ENCODE measurements around the gene PNKD.

Gene PNKD

GRCh38 chr2:218320704-218321336 is 50.5 kb downstream of the PNKD start:
- no peak for DNase-seq

- DNase-seq: peak; percentile 61
Observed at GRCh38 chr2:218322768-218323525, 52.6 kb downstream of the PNKD start.

DNA sequence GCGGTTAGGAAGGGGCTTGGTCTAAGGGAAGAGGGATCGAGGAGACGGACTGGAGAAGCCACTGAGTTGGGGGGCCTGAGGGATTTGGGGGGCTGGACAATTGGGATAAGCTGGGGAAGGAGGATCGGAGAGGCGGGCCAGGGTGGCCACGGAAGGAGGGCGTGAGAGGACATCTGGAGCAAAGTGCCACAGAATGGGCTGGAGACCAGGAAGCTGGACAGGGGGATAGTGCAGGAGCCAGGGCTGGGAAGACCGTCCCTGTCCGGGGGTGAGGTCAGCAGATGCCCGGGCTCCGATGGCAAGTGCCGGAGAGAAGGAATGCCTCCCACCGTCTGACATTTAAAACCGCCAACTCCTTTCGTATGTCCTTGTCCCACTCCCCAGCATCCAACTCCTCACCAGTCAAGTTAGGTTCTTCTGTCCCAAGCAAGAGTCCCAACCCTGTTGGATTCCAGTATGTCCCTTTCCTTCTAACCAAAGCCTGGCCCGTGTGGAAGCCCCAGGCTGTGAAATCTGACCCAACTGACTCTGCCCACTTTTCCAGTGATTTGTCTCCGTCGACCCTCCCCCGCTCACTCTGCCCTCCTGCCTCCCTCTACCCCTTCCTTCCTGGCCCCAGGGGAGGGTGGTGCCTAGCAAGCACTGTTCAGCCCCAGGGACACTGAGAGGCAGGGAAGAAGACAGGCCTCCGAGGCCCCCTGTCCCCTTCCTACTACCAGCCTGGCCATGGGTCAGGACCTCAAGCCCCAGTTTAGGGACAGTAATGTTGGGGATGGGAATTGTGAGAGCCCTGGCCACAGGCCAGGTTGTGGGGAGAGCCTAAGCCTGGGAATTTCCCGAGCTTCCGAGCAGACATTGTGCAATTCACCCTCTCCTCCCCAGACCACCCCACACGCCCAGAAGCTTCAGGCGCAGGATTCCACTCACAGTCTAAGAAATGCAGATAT is 53.5 kb downstream of the PNKD start:
- peak; percentile 44 for DNase-seq

DNA sequence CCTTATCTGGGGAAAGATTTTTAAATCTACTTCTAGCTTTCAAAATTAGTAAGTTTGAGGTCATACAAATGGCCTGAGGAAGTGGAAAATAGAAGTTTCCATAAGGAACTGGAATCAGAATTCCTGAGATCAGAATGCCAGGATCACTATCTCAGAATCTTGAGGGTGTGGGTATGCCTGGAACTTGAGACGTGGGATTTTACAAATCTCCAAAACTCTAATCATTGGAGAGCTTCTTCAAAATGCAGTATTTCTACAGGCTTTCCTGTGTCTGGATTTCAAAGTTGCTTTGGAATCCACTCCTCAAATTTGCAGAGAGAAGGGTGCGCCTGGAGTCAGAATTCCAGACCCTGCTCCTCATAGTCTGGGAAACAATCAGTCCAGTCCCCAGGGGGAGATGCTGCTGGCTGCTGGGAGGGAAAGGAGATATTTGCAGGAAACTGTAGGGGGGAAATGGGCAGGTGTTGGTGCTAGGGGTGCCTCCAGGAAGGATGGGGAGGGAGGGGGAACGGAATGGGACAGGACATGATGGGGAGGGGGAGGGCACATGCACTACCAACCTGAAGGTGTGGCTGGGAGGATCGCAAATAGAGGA is 55.3 kb downstream of the PNKD start:
- peak; percentile 46 for DNase-seq

- DNase-seq: no peak
Observed at GRCh38 chr2:218326315-218326714, 56.0 kb downstream of the PNKD start.

DNA sequence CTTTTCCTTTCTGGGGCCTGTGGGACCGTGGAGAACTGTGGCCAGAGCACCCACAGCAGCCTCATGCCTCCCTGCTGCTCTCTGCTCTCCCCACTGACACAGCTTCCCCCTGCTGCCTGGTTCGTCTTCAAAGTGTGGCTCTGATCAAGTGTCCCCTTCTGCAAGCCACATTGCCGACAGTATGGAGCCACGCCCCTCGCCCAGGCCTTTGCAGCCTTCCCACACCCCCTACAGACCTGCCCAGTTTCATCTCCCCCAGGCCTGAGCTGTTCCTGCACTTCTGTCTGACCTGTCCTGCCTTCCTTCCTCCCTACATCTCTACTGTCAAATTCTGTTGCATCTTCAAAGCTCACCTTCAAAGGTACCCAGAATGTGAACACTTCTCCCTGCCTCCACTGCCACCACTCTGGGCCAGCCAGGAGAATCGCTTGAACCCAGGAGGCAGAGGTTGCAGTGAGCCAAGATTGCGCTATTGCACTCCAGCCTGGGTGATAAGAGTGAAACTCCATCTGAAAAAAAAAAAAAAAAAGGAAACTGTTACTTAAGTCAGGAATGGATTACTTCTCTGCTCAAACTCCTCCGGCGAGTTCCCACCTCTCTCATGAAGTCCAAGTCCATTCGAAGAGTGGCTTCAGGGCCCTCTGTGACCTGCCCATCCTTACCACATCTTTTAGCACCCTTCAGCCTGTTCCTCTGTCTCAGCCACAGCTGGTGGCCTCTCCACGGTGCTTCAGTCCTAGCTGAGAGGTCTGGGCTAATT is 57.3 kb downstream of the PNKD start:
- no peak for DNase-seq

- no peak for DNase-seq
Observed at GRCh38 chr2:218328294-218328693, 58.0 kb downstream of the PNKD start.

- no peak for DNase-seq
Observed at GRCh38 chr2:218329027-218329825, 58.9 kb downstream of the PNKD start.

GRCh38 chr2:218329826-218330593 is 59.7 kb downstream of the PNKD start:
- no peak for DNase-seq

DNA sequence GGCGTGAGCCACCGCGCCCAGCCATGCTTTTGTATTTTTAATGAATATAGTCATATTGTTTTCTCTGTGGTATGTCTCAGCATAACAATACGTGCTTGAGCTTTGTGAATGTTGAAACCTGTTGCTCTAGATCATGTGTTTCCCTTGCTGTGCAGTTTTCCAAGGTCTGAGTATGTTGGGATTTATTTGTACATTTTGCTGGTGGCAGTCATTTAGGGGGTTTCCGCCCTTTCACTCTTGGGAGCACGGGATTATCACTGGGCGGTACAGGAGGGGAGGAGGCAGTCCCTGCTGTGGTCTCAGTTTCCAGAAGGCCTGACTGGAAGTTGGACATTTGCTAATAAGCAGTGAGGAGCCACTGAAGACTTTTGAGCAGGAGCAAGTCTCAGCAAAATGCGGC is 61.4 kb downstream of the PNKD start:
- no peak for DNase-seq

GRCh38 chr2:218332288-218332687 is 62.0 kb downstream of the PNKD start:
- DNase-seq: no peak

- DNase-seq: no peak
Observed at GRCh38 chr2:218332920-218333645, 62.8 kb downstream of the PNKD start.

DNA sequence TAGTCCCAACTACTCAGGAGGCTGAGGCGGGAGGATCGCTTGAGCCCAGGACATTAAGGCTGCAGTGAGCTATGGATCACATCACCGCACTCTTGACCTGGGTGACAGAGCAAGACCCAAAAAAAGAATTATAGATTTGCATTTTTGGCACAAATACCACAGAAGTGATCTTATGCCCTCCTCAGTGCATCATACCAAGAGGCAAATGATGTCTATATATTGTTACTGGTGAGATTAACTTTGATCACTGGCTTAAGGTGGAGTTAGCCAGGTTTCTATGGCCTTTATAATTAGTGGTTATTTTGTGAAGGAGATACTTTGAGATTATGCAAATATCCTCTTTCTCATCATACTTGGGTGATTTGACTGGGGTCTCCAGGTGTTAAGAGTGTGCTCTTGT is 64.2 kb downstream of the PNKD start:
- no peak for DNase-seq

DNA sequence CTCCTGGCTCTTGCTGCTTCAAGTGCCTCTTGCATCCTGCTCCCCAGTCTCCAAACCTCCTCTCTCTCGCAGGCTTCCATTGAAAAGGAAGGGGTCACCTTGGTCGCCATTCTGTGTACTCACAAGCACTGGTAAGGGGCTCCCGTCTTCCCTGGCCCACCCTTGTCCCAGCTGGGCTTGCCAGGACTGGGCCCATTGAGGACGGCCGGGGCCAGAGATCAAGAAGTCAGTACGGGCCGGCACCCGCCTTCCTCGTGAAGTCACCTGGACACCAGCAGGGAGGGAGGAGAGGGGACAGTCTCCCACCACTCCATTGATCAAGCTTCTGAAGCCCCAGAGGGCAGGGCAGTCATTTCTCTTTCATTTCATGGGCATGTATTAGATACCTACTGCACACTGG is 70.3 kb downstream of the PNKD start:
- no peak for DNase-seq

- DNase-seq: no peak
Observed at GRCh38 chr2:218341381-218341780, 71.1 kb downstream of the PNKD start.

- DNase-seq: no peak
Observed at GRCh38 chr2:218342837-218343236, 72.5 kb downstream of the PNKD start.

- DNase-seq: no peak
Observed at GRCh38 chr2:218343591-218343990, 73.3 kb downstream of the PNKD start.

- DNase-seq: no peak
Observed at GRCh38 chr2:218344090-218344754, 73.9 kb downstream of the PNKD start.

DNA sequence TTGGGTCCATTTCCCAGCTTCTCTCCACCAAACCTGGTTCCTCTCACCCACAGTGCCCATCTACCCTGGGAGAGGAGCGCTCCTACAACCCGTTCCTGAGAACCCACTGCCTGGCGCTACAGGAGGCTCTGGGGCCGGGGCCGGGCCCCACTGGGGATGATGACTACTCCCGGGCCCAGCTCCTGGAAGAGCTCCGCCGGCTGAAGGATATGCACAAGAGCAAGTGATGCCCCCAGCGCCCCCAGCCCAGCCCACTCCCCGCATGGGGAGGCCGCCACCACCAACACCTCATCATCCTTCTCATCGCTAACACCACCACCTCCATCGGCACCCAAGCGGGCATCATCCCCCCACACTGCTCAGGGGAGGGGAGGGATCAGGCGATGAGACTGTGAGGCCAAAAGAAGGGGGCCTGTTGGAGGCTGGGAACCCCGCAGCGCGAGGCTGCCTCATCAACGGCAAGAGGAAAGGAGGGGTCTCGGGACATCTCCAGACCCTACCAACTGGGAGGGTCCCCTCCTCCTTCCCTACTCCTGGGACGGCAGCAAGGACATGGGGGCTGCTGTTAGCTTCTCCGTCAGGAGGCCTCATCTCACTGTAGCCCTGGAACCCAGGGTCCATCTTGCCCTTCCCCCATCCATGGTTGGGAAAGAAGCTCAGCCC is 74.6 kb downstream of the PNKD start:
- no peak for DNase-seq

Data from NCI-H2171 treated with DMSO at 0.1 percent for 48 hours (cell line).